Gastrocnemius medialis (tissue), 4 donors: Measurements from ENCODE around the gene SPARC.

Experiments
- CTCF ChIP-seq, 5 experiments: fragments of 450-650 bp in 3 of 5; fragments of 200-600 bp in 2 of 5; sonication (generic) in 2 of 5; IDR thresholded peaks in 4 of 5; conservative IDR thresholded peaks in 1 of 5; 1 replicate in 4 of 5; 2 replicates in 1 of 5; pipeline ENCODE4 v1.5.1; 2016 to 2019; ENCODE audit warnings: antibody characterized with exemption in 5 of 5, mild to moderate bottlenecking in 3 of 5, moderate library complexity in 3 of 5
- POLR2A ChIP-seq, 2 donors: fragments of 450-650 bp; IDR thresholded peaks; one replicate each; pipeline ENCODE4 v1.6.1; 2017; ENCODE audit warnings: antibody characterized with exemption in 2 of 2, mild to moderate bottlenecking in 2 of 2, moderate library complexity in 2 of 2

GRCh38 chr5:151671950-151672349 lies 14.8 kb downstream of the SPARC start:
- TF ChIP-seq POLR2A (IDR thresholded peaks at IDR 0.05) (no peak), CTCF (IDR thresholded peaks at IDR 0.05 in 4 of 5, conservative IDR thresholded peaks at IDR 0.05 in 1 of 5) (no peak)
